SU-DHL-6 (cell line): ENCODE measurements around the gene RESF1.

Experiments used
- CTCF ChIP-seq: fragments of 200-600 bp; sonication (generic); IDR thresholded peaks from one replicate; pipeline ENCODE4 v1.5.1; 2017; ENCODE audit warnings: antibody characterized with exemption, mild to moderate bottlenecking, low read length, moderate library complexity; ENCODE audit not compliant: insufficient read depth, poor library complexity, severe bottlenecking
- EZH2phosphoT487 ChIP-seq: fragments of 200-600 bp; sonication (generic), shearing (Covaris generic); conservative IDR thresholded peaks from 2 replicates; pipeline ENCODE4 v1.6.1; 2018; ENCODE audit warnings: mild to moderate bottlenecking, antibody characterized with exemption, low read length, moderate library complexity, mixed read lengths

- no peak for TF ChIP-seq CTCF
- no peak for TF ChIP-seq EZH2phosphoT487
These were observed 8.7 kb upstream of the RESF1 start for GRCh38 chr12:31950492-31950891.
